ENCODE measurements around the gene MTHFR.
A peak's percentile ranks its signal among the peaks of the same experiment; 100 is the strongest.

MTHFR gene

DNA sequence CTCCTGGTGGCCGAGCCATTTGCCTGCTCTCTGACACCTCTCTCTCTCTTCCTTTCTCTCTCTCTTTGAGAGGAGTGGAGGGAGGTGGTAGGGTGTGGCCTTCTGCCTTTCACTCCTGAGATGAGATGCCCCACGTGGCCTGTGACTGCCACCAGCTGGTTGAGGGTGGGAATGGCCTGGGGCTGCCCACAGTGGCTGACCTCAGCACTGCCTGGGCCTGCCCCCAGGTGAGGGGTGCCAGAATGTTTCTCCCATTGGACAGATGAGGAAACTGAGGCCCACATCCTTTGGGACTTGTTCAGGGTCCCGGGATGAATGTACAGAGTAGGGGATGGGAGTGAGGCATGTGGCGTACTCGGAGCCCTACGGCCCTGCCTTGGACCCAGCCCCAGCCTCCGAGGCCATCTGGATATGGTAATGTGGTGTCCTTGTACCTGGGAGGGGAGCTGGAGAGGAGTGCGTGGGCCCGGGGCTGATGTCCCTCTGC is 56.5 kb downstream of the MTHFR start:
- H3K18ac ChIP-seq (ENCODE audit: low read length) = no peak overlapping the region
- H3K4ac ChIP-seq (ENCODE audit: low read depth, low read length) = no peak overlapping the region
- no peak overlapping the region for H3K23ac ChIP-seq (ENCODE audit: low read length)
- no peak overlapping the region for H2BK120ac ChIP-seq (ENCODE audit: low read depth, low read length)
- no peak overlapping the region for H4K5ac ChIP-seq (ENCODE audit: low read length)
- no peak overlapping the region for H4K8ac ChIP-seq (ENCODE audit: low read depth, low read length)
- H3K79me1 ChIP-seq (ENCODE audit: low read length) = no peaks in the 10 kb centered on the region
- no peak overlapping the region for H2BK5ac ChIP-seq (ENCODE audit: low read length)
- no peak overlapping the region for H3K4me3 ChIP-seq (ENCODE audit: low read length)
- no peak overlapping the region for H3K27ac ChIP-seq (ENCODE audit: low read depth, low read length)
- H2BK15ac ChIP-seq (replicated peaks; ENCODE audit: low read depth) = no peak overlapping the region
- H3K4me2 ChIP-seq (ENCODE audit: low read length) = no peak overlapping the region
- H2AK5ac ChIP-seq (ENCODE audit: low read length) = no peak overlapping the region
- H3K56ac ChIP-seq (ENCODE audit: low read length) = no peak overlapping the region
- H3K9ac ChIP-seq (ENCODE audit: low read length) = no peak overlapping the region
- no CpG with 5 or more reads among the region's 9 CpGs for WGBS (ENCODE audit: extremely low coverage, insufficient coverage, low lambda C conversion rate)
- DNase-seq = peak; percentile 89
- peaks cover 4% of the 10 kb centered on the region for H3K4me1 ChIP-seq (ENCODE audit: control insufficient read depth, low read depth, low read length)
- H3K36me3 ChIP-seq (ENCODE audit: control insufficient read depth, insufficient read depth, low read length) = no peaks in the 10 kb centered on the region
- no peaks in the 10 kb centered on the region for H3K27me3 ChIP-seq (ENCODE audit: insufficient read depth, low read length, poor library complexity)
- no peaks in the 10 kb centered on the region for H3K79me2 ChIP-seq (ENCODE audit: control insufficient read depth, insufficient read depth, low read length)

- Histone ChIP-seq H3K4me2 (ENCODE audit: low read length) (no peak overlapping the region), H4K5ac (ENCODE audit: low read length) (no peak overlapping the region), H3K27me3 (ENCODE audit: insufficient read depth, low read length, poor library complexity) (no peaks in the 10 kb centered on the region), H3K18ac (ENCODE audit: low read length) (no peak overlapping the region), H2BK120ac (ENCODE audit: low read depth, low read length) (no peak overlapping the region), H3K79me2 (ENCODE audit: control insufficient read depth, insufficient read depth, low read length) (no peaks in the 10 kb centered on the region), H3K4ac (ENCODE audit: low read depth, low read length) (no peak overlapping the region), H3K36me3 (ENCODE audit: control insufficient read depth, insufficient read depth, low read length) (no peaks in the 10 kb centered on the region), H3K4me1 (ENCODE audit: control insufficient read depth, low read depth, low read length) (peaks cover under 1% of the 10 kb centered on the region), H4K8ac (ENCODE audit: low read depth, low read length) (no peak overlapping the region), H3K4me3 (ENCODE audit: low read length) (no peak overlapping the region), H3K56ac (ENCODE audit: low read length) (no peak overlapping the region), H3K79me1 (ENCODE audit: low read length) (no peaks in the 10 kb centered on the region), H3K23ac (ENCODE audit: low read length) (no peak overlapping the region), H3K9ac (ENCODE audit: low read length) (no peak overlapping the region), H3K27ac (ENCODE audit: low read depth, low read length) (no peak overlapping the region), H2BK5ac (ENCODE audit: low read length) (no peak overlapping the region), H2BK15ac (replicated peaks; ENCODE audit: low read depth) (no peak overlapping the region), H2AK5ac (ENCODE audit: low read length) (no peak overlapping the region)
- no CpG with 5 or more reads among the region's 27 CpGs for WGBS (ENCODE audit: extremely low coverage, insufficient coverage, low lambda C conversion rate)
- no peak for DNase-seq
Measured at GRCh38 chr1:11748294-11749202, 57.2 kb downstream of the MTHFR start.

DNA sequence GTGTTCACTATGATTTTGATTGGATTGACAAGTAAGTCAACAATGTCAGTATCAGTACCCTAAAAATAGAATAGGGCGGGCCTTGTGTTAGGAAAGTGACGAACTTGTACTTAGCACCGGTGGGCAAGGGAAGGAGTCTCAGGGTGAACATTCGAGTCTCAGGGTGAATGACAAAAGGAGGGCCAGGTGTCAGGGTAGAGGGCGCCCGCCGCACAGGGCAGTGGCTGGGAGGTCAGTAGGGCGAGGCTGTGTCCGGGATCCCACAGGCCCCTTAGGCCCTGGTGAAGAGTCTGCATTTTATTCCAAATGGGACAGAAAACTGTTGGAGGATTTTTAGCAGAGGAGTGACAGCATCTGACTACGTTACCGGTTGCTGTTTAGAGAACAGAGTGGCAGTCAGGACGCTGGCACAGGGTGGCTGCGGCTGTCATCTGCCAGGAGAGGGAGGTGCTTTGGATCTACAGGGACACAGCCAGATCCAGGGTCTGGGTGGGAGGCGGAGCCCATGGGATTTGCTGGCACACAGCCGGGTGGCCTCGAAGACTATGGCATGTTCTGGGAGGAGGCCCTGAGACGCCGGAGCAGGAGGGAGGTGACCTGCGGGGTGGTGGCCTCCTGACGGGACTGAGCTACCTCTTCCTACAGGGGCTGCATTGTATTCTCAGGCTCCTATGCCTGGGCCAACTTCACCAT is 58.8 kb downstream of the MTHFR start:
- Histone ChIP-seq H3K27ac (ENCODE audit: low read depth, low read length) (no peak overlapping the region), H3K9ac (ENCODE audit: low read length) (no peak overlapping the region), H3K4me1 (ENCODE audit: control insufficient read depth, low read depth, low read length) (no peaks in the 10 kb centered on the region), H3K36me3 (ENCODE audit: control insufficient read depth, insufficient read depth, low read length) (no peaks in the 10 kb centered on the region), H2BK120ac (ENCODE audit: low read depth, low read length) (no peak overlapping the region), H4K8ac (ENCODE audit: low read depth, low read length) (no peak overlapping the region), H2AK5ac (ENCODE audit: low read length) (no peak overlapping the region), H3K56ac (ENCODE audit: low read length) (no peak overlapping the region), H3K4me3 (ENCODE audit: low read length) (no peak overlapping the region), H3K4ac (ENCODE audit: low read depth, low read length) (no peak overlapping the region), H3K23ac (ENCODE audit: low read length) (no peak overlapping the region), H3K79me2 (ENCODE audit: control insufficient read depth, insufficient read depth, low read length) (no peaks in the 10 kb centered on the region), H3K27me3 (ENCODE audit: insufficient read depth, low read length, poor library complexity) (no peaks in the 10 kb centered on the region), H3K4me2 (ENCODE audit: low read length) (no peak overlapping the region), H4K5ac (ENCODE audit: low read length) (no peak overlapping the region), H2BK5ac (ENCODE audit: low read length) (no peak overlapping the region), H3K79me1 (ENCODE audit: low read length) (no peaks in the 10 kb centered on the region), H2BK15ac (replicated peaks; ENCODE audit: low read depth) (no peak overlapping the region), H3K18ac (ENCODE audit: low read length) (no peak overlapping the region)
- no peak for DNase-seq
- no CpG with 5 or more reads among the region's 20 CpGs for WGBS (ENCODE audit: extremely low coverage, insufficient coverage, low lambda C conversion rate)

GRCh38 chr1:11746092-11746491 is 59.7 kb downstream of the MTHFR start:
- H3K18ac ChIP-seq (ENCODE audit: low read length) = no peak overlapping the region
- no peaks in the 10 kb centered on the region for H3K36me3 ChIP-seq (ENCODE audit: control insufficient read depth, insufficient read depth, low read length)
- no peak for DNase-seq
- H3K4me3 ChIP-seq (ENCODE audit: low read length) = no peak overlapping the region
- no peak overlapping the region for H2AK5ac ChIP-seq (ENCODE audit: low read length)
- H3K27me3 ChIP-seq (ENCODE audit: insufficient read depth, low read length, poor library complexity) = no peaks in the 10 kb centered on the region
- H2BK120ac ChIP-seq (ENCODE audit: low read depth, low read length) = no peak overlapping the region
- no peaks in the 10 kb centered on the region for H3K79me1 ChIP-seq (ENCODE audit: low read length)
- no peak overlapping the region for H2BK5ac ChIP-seq (ENCODE audit: low read length)
- H3K4ac ChIP-seq (ENCODE audit: low read depth, low read length) = no peak overlapping the region
- H3K27ac ChIP-seq (ENCODE audit: low read depth, low read length) = no peak overlapping the region
- no peak overlapping the region for H4K5ac ChIP-seq (ENCODE audit: low read length)
- no peak overlapping the region for H3K4me2 ChIP-seq (ENCODE audit: low read length)
- no peak overlapping the region for H4K8ac ChIP-seq (ENCODE audit: low read depth, low read length)
- H3K4me1 ChIP-seq (ENCODE audit: control insufficient read depth, low read depth, low read length) = peaks cover 2% of the 10 kb centered on the region
- H3K56ac ChIP-seq (ENCODE audit: low read length) = no peak overlapping the region
- H3K9ac ChIP-seq (ENCODE audit: low read length) = no peak overlapping the region
- WGBS (ENCODE audit: extremely low coverage, insufficient coverage, low lambda C conversion rate) = no CpG with 5 or more reads among the region's 6 CpGs
- no peaks in the 10 kb centered on the region for H3K79me2 ChIP-seq (ENCODE audit: control insufficient read depth, insufficient read depth, low read length)
- no peak overlapping the region for H2BK15ac ChIP-seq (replicated peaks; ENCODE audit: low read depth)
- no peak overlapping the region for H3K23ac ChIP-seq (ENCODE audit: low read length)

DNA sequence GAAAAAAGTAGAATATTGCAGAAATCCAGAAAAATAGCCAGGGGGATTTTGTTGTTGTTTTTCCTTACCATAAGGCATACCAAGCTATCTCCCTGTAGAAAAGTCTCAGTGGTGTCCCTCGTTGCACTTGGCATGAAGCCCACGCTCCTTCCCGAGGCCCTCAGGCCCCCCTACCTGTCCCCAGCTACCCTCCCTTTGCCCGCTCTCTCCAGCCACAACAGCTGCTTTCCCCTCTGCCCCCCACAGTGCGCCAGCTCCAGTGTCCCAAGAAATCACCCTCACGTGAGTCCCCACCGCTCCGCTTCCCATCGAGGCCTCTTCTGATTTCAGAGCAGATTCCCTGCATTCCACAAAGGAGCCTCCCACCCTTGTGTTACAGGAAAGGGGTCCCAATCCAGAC is 61.5 kb downstream of the MTHFR start:
- H3K27ac ChIP-seq (ENCODE audit: low read depth, low read length) = no peak overlapping the region
- no peaks in the 10 kb centered on the region for H3K79me2 ChIP-seq (ENCODE audit: control insufficient read depth, insufficient read depth, low read length)
- peaks cover 9% of the 10 kb centered on the region for H3K4me1 ChIP-seq (ENCODE audit: control insufficient read depth, low read depth, low read length)
- H4K8ac ChIP-seq (ENCODE audit: low read depth, low read length) = no peak overlapping the region
- H2BK5ac ChIP-seq (ENCODE audit: low read length) = no peak overlapping the region
- H3K23ac ChIP-seq (ENCODE audit: low read length) = no peak overlapping the region
- H2BK15ac ChIP-seq (replicated peaks; ENCODE audit: low read depth) = no peak overlapping the region
- no peak overlapping the region for H2BK120ac ChIP-seq (ENCODE audit: low read depth, low read length)
- H3K4me3 ChIP-seq (ENCODE audit: low read length) = no peak overlapping the region
- no peak overlapping the region for H3K9ac ChIP-seq (ENCODE audit: low read length)
- WGBS (ENCODE audit: extremely low coverage, insufficient coverage, low lambda C conversion rate) = no CpG with 5 or more reads among the region's 9 CpGs
- H3K36me3 ChIP-seq (ENCODE audit: control insufficient read depth, insufficient read depth, low read length) = no peaks in the 10 kb centered on the region
- H4K5ac ChIP-seq (ENCODE audit: low read length) = no peak overlapping the region
- no peak for DNase-seq
- no peak overlapping the region for H3K18ac ChIP-seq (ENCODE audit: low read length)
- no peak overlapping the region for H3K4me2 ChIP-seq (ENCODE audit: low read length)
- no peak overlapping the region for H3K4ac ChIP-seq (ENCODE audit: low read depth, low read length)
- no peaks in the 10 kb centered on the region for H3K79me1 ChIP-seq (ENCODE audit: low read length)
- no peak overlapping the region for H3K56ac ChIP-seq (ENCODE audit: low read length)
- no peaks in the 10 kb centered on the region for H3K27me3 ChIP-seq (ENCODE audit: insufficient read depth, low read length, poor library complexity)
- no peak overlapping the region for H2AK5ac ChIP-seq (ENCODE audit: low read length)

All from mesendoderm (in vitro differentiated cells).